Germinal center (tissue), 1 donor: ENCODE data around the gene SLC6A2.
A peak's percentile ranks its signal among the peaks of the same experiment; 100 is the strongest.
"Not testable (repeated sequence)": the region's sequence is repeated elsewhere in the genome, so short reads cannot be mapped to it uniquely, and the experiment has no call there.

Experiments used
- DNase-seq: peaks from one replicate; pipeline ENCODE4 v3.0.0; 2012; ENCODE audit warnings: mixed read lengths, low spot score

Gene SLC6A2

DNA sequence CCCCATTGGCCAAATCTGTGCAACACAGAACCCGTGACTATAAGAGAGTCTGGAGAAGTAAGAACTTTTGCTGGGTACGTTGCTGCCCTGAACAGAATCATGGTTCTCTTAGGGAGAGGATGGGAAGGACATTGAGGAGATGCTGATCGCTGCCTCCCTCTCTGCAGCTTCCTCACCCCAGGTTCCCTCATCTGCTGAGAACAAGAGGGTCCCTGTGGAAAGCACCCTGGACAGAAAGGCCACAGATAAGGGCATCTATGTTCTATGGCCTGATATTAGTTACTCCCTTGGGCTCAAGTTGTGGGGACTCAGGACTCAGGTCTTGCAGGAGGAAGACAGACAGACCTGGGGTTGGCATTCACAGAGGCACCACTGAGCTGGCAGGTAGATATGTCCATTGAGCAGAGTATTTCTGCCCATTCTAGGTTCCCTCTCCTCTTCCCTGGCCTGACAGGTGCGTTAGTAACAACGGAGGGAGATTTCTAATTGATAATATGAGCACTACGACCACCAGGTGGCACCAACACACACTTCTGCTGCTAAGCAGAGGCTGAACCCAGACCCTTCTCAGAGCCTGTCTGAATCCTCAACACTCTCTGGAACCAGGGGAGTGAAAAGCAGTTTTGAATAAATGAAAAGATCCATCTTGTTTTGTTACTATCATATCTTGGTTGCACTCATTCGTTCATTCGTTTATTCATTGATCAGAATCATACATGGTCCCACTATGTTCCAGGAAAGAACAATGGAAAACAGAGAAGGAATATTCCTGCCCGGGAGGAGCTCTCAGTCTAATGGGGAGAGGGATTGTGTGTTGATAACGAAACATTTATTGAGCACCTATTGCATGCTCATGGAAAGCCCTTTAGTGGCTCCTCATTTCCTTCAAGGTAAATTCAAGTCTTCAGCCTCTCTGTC lies 56.4 kb downstream of the SLC6A2 start:
- DNase-seq: peak; percentile 62

DNA sequence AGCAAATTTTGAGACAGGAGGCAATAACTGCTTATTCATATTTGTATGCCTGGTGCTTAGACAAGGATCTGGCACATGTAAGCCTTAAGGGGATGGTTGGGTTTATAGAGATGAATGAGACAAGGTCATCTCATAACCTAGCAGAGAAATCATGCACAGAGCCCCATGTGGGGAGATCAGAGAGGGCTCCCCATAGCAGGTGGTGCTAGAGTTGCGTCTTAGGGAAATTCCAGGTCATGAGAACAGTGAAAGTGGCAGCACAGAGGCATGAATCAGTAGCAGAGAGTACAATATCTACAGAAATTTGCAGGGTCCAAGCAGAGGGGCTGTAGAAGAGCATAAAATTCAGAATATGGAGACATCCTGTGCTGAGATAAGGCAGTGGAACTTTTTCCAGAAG lies 57.3 kb downstream of the SLC6A2 start:
- no peak for DNase-seq

DNA sequence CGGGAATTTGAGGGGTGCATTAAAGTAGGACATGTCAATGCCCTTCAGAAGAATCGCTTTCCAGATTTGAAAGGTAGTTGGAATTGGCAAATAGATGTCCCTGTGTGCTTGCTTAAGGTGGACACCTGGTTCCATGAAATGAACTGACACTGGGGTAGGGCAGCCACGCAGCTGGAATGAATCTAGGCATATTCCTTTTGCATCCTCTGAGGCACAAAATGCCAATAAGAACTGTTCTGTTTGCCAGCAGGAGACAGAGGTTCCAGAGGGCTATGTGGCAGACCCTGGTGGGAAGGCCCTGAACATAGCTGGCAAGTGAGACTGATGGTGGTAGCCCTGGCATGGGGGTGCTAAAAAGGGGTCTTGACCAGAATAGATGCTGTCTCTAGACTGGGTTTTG lies 61.5 kb downstream of the SLC6A2 start:
- no peak for DNase-seq

DNA sequence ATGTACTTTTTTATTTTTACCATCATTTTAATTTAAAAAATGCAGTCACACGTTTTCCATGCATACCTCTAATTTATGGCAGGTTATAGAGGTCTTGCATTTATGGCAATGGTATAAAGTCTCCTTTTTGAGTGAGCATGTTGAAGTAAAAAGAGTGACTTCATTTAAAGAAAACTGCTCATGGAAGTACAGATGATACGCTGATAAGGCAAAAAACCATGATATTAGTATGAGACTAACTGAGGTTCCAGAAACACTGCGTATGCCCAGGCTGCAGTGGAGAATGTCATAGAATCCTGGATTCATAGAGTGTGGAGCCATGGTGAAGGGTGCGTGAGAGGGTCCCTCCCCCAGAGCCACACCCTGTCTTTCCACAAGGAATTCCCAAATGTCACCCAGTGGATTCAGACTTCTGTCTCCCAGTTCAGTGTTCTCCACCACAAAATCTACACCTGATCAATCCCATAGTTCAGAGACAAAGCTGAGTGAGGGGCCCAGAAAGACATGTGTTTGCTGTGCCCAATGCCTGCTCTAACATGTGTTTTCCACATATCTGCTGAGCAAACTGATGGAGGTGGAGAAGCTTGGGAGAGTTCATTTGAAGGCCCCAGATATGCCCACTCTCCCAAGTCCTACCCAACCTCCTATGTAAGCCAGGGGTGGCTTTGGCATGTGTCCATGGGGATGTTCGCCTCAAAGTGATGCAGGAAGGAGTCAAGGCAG lies 69.4 kb downstream of the SLC6A2 start:
- DNase-seq: no peak

DNA sequence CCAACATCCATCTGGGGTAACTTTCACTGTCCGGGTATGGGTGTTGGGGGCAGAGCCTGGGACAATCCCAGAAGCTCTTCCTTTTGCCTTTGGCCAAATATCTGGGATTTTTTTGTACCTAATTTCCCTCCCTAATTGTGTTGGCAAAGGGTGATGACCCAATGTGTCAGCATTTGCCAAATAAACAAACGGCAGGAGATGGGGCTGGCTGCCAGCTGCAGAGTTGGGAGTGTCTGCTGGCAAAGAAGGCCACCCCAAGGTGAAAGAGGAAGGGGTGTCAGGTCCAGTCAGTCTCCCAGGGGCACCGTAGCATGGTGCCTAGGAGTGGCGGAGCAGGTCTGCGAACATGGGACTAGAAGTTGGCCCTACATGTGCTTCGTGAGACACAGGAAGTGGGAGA lies 73.0 kb downstream of the SLC6A2 start:
- DNase-seq: no peak

DNA sequence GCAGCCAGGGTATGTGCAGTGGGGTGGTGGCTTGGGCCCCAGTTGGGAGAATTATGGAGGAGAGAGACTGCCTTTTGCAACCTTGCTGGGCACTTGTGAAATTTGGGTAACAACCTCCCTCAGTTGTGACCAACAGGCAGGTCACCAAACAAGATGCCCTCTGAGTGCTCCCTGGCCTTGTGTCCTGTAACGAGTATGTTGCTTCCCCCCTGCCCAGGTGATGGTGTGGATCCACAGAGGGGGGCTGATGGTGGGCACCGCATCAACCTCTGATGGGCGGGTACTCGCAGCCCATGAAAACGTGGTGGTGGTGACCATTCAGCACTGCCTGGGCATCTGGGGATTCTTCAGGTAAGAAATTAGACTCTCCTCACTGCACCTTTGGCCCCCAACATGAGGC lies 74.3 kb downstream of the SLC6A2 start:
- no peak for DNase-seq

DNA sequence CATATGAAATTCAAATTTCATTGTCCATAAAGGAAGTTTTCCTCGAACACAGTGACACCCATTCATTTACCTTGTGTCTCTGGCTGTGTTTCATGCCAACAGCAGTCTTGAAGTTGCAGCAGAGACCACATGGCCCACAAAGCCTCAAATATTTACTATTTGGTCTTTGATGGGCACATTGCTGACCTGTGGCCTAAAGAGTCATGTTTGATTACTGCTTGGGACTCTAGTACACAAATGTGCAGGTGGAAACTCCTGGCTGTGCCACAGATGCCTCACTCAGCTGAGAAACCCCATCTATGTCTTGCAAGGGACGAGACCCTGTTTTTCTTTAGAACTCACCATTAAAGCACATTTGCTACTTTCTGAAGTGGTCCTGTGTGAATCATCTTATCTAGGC lies 76.7 kb downstream of the SLC6A2 start:
- no peak for DNase-seq

DNA sequence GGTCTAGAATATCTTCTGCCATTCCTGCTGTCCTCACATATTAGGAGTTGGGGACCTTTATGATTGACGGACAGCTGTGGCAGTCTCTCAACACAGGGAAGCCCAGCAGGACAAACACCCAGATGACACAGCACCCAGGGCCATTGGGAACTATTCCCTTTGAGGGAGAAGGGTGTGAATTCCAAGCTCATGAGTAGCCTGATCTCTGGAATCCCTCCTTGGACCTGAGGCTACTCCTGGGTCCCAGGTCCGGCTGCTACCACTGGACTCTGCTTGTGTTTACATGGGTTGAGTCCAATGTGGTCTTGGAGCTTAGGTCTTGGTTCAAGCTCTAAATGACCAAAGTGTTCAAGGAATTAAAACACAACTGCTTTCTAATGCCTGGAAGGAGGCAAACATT lies 78.9 kb downstream of the SLC6A2 start:
- no peak for DNase-seq

DNA sequence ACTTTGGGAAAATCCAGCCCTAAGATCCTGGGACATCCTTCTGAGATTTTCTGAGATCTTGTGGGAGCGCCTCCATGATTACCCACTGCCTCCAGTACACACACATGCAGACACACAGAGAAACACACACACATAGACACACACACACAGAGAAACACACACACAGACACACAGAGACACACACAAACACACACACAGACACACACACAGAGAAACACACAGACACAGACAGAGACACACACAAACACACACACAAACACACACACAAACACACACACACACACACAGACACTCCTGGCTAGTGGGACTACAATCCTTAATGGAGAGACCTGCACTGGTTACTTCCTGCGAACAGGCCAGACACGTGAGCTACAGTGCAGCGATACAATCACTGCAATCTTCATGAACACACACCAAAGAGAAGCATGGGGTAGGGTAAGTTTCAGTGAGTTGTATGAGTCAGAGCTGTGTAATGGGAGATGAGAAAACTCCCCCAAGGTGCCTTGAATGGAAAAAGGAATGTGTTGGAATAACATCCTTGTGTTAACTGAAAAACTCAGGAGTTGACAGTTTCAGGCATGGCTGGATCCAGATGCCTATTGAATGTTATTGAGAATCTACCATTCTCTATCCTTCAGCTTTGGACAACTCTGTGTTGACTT lies 79.5 kb downstream of the SLC6A2 start:
- no peak for DNase-seq

DNA sequence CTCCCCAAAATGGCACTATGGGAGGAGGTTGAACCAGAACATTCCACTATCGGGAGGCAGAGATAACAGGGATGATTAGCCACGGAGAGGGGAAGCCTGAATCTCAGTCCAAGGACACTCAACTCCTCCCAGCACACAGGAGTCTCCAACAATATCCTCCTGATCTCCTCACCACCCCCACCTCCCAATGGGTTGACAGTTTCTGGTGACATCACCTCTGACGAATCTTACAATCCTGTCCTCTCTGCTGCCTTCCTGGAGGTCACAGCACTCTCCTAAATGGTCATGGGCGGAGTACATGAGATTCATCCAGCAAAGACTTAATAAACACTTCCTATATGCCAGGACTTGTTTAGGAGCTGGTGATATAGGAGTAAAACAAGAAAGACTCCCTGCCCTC lies 80.9 kb downstream of the SLC6A2 start:
- DNase-seq: no peak

DNA sequence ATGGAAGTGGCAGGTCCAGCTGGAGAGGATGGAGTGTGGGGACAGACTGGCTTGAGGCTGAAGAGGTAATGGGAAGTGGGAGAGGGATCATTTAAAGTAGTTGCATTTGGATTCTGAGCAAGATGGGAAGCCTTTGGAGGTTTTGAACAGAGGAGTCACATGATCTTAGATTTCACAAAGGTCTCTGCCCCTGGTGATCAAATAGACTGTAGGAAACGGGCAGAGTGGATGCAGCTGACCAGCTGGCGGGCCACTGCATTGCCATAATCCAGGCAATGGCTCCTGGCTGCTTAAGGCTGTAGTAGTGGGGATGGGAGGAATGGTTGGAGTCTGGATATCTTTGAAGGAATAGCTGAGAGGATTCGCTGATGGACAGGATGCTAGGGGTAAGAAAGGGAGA lies 81.5 kb downstream of the SLC6A2 start:
- DNase-seq: no peak

DNA sequence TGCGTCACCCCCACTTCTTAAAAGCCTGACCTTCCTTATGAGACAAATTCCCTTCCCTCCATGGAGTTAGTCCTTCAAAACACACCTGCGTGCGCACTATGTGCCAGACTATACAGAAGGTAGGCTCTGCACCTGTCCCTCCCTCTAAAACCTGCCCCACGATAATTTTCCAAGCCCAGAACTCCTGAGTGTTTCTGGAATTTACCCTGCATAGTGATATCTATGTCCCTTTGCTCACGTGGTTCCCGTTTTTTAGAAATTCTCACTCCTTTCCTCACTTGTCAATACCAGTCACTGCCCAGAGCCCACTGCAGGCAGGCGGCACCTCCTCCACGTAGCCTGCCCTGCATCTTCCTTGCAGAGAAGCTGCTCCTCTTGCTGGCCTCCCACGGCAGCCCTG lies 82.2 kb downstream of the SLC6A2 start:
- no peak for DNase-seq

DNA sequence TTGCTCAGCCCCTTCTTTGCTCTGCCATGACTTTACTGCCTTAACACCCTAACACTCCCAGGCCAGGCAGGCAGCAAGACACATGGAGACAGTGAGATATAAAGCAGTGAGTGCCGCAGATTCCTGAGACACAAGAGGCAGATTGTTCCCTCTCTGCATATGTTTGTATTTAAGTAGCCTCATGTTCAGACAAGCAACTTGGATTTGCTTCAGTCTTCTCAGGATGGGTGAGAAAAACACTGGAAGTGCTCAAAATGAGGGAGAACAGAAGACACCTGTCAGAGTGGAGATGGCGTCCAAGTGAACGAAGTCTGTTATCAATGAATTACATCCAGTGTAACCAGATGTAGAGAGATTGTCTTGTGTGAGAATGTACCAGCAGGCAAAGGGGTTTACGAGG lies 90.3 kb downstream of the SLC6A2 start:
- DNase-seq: no peak

DNA sequence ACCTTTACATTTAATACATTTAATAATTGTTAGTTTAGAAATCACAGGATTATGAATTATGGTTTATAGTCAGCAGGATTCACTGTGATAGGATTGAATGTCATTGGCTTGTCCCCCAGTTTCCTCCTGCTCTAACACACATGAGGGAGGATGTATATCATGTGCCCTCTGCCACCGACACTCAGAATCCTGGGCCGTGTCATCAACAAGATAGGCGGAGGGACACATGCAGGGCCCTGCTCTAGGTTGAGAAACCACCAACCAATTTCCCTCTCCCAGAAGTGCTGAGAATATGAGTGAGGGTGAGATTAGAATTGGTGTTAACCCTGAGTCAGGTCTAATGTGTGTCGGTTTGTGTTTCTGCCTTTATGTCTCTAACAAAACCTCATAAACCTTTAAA lies 92.0 kb downstream of the SLC6A2 start:
- DNase-seq: no peak

DNA sequence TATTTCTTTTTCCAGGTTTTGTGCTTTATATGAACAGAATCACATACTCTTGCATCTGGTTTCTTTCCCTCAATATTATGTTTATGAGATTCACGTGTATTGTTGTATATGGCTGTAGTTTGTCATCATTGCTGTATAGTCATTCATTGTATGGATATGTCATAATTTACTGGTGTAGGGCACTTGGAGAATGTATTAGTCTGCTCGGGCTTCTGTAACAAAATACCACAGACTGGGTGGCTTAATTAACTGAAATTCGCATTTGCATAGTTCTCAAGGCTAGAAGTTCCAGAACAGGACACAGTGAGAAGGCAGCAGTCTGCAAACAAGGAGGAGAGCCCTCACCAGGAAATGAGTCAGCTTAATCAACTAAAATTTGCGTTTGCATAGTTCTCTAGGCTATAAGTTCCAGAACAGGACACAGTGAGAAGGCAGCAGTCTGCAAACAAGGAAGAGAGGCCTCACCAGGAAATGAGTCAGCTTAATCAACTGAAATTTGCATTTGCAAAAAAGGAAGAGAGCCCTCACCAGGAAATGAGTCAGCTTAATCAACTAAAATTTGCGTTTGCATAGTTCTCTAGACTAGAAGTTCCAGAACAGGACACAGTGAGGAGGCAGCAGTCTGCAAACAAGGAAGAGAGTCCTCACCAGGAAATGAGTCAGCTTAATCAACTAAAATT lies 96.8 kb downstream of the SLC6A2 start:
- DNase-seq: not testable (repeated sequence)

DNA sequence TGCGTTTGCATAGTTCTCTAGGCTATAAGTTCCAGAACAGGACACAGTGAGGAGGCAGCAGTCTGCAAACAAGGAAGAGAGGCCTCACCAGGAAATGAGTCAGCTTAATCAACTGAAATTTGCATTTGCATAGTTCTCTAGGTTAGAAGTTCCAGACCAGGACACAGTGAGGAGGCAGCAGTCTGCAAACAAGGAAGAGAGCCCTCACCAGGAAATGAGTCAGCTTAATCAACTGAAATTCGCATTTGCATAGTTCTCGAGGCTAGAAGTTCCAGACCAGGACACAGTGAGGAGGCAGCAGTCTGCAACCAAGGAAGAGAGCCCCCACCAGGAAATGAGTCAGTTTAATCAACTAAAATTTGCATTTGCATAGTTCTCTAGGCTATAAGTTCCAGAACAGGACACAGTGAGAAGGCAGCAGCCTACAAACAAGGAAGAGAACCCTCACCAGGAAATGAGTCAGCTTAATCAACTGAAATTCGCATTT lies 97.4 kb downstream of the SLC6A2 start:
- DNase-seq: not testable (repeated sequence)
